H1 (cell line): ENCODE data around the gene DLL1. TPM values are rescaled to one million over a fixed set of nuclear protein-coding genes. Genes with fewer than 3 reads are reported as not detected.
"Not testable (repeated sequence)": the region's sequence is repeated elsewhere in the genome, so short reads cannot be mapped to it uniquely, and the experiment has no call there.

ENCODE experiments used
- CTCF ChIA-PET: fragments of 300-600 bp; sonication (Branson Sonifier 250); formaldehyde crosslinking; loops from one replicate; lab custom pipeline; 2021; ENCODE audit not compliant: partially characterized antibody; lab: Charles Lee
- POLR2A ChIA-PET: fragments of 300-600 bp; sonication (Branson Sonifier 250); formaldehyde crosslinking; loops from one replicate; lab custom pipeline; 2021; ENCODE audit warnings: inconsistent platforms; ENCODE audit not compliant: partially characterized antibody; lab: Charles Lee
- DNase-seq, 2 experiments: peaks; one replicate each; pipeline versions ENCODE4 v3.0.0 to v3.0.0-alpha.2; 2010 to 2022; ENCODE audit warnings: low spot score in 2 of 2, low read depth in 1 of 2, mixed read lengths in 1 of 2
- FAIRE-seq: peaks from 2 replicates; lab custom pipeline; 2011; peaks lifted over from hg19 to GRCh38; lab: Jason Lieb, UNC
- H2AFZ ChIP-seq: 2 replicates; pipeline ENCODE4 v1.8.1; 2012; ENCODE audit warnings: low read length, inconsistent platforms
- H2AK5ac ChIP-seq: 2 replicates; pipeline ENCODE4 v1.6.1; 2013; ENCODE audit warnings: low read depth, low read length
- H2BK120ac ChIP-seq: replicated peaks from 2 replicates; pipeline ENCODE3; 2013; ENCODE audit warnings: low read depth, low read length, inconsistent platforms
- H2BK12ac ChIP-seq: 2 replicates; pipeline ENCODE4 v1.6.1; 2013; ENCODE audit warnings: low read depth, low read length
- H2BK15ac ChIP-seq: 2 replicates; pipeline ENCODE4 v1.6.1; 2013; ENCODE audit warnings: low read length
- H2BK20ac ChIP-seq: 2 replicates; pipeline ENCODE4 v1.6.1; 2013; ENCODE audit warnings: low read length
- H2BK5ac ChIP-seq: 2 replicates; pipeline ENCODE4 v1.6.1; 2013; ENCODE audit warnings: low read depth, low read length
- H3K14ac ChIP-seq: 2 replicates; pipeline ENCODE4 v1.6.1; 2013; ENCODE audit warnings: inconsistent platforms; ENCODE audit not compliant: insufficient read length
- H3K18ac ChIP-seq: 2 replicates; pipeline ENCODE4 v1.6.1; 2013; ENCODE audit warnings: low read length; ENCODE audit errors: extremely low read depth
- H3K23ac ChIP-seq: 2 replicates; pipeline ENCODE4 v1.6.1; 2013; ENCODE audit warnings: inconsistent platforms; ENCODE audit not compliant: insufficient read length
- H3K23me2 ChIP-seq: 2 replicates; pipeline ENCODE4 v1.6.1; 2013; ENCODE audit warnings: low read depth, low read length
- H3K27ac ChIP-seq: 2 replicates; pipeline ENCODE4 v1.6.1; 2011; ENCODE audit warnings: low read depth, low read length, inconsistent platforms
- H3K27me3 ChIP-seq, 4 experiments: replicated peaks in 1 of 4; 1 replicate in 1 of 4; 2 replicates in 3 of 4; pipeline versions ENCODE4 v1.6.1 to v1.8.1; 2011 to 2013; ENCODE audit warnings: low read length in 3 of 4, mild to moderate bottlenecking in 3 of 4, inconsistent platforms in 2 of 4, mixed read lengths in 2 of 4, moderate library complexity in 1 of 4; ENCODE audit not compliant: control insufficient read depth in 3 of 4, insufficient read depth in 3 of 4; ENCODE audit errors: extremely low read depth in 1 of 4
- H3K36me3 ChIP-seq, 4 experiments: 2 replicates each; pipeline versions ENCODE4 v1.6.1 to v1.8.1; 2011 to 2013; ENCODE audit warnings: mild to moderate bottlenecking in 4 of 4, low read length in 3 of 4, moderate library complexity in 2 of 4, control low read depth in 1 of 4, inconsistent platforms in 1 of 4; ENCODE audit not compliant: insufficient read depth in 4 of 4, control insufficient read depth in 2 of 4
- H3K4ac ChIP-seq: replicated peaks from 2 replicates; pipeline ENCODE3; 2013; ENCODE audit warnings: low read length, low read depth, mixed read lengths, inconsistent platforms; ENCODE audit not compliant: insufficient read length
- H3K4me1 ChIP-seq, 4 experiments: replicated peaks in 1 of 4; 1 replicate in 1 of 4; 2 replicates in 3 of 4; pipeline versions ENCODE4 v1.6.1 to v1.8.1; 2011 to 2013; ENCODE audit warnings: low read length in 3 of 4, inconsistent platforms in 2 of 4, mixed read lengths in 1 of 4; ENCODE audit not compliant: insufficient read depth in 4 of 4, control insufficient read depth in 3 of 4
- H3K4me2 ChIP-seq, 2 experiments: 2 replicates each; pipeline versions ENCODE4 v1.6.1 to v1.8.1; 2011 to 2013; ENCODE audit warnings: low read depth in 2 of 2, low read length in 2 of 2, control low read depth in 1 of 2, inconsistent platforms in 1 of 2, mild to moderate bottlenecking in 1 of 2; ENCODE audit not compliant: insufficient read depth in 1 of 2
- H3K4me3 ChIP-seq, 4 experiments: fragments of 200-600, 300-600 bp in 1 of 4; sonication (generic), shearing (Covaris generic), sonication (Bioruptor Twin) in 1 of 4; 2 replicates each; pipeline versions ENCODE4 v1.5.1 to v1.8.1; 2011 to 2016; ENCODE audit warnings: low read length in 4 of 4, low read depth in 3 of 4, control low read depth in 2 of 4, inconsistent platforms in 2 of 4, mild to moderate bottlenecking in 2 of 4, mixed read lengths in 1 of 4, moderate library complexity in 1 of 4; ENCODE audit not compliant: insufficient read depth in 2 of 4; ENCODE audit errors: extremely low read depth in 1 of 4
- H3K56ac ChIP-seq: replicated peaks from 2 replicates; pipeline ENCODE3; 2013; ENCODE audit warnings: low read depth, mild to moderate bottlenecking, mixed read lengths, low read length, inconsistent platforms; ENCODE audit not compliant: insufficient read length
- H3K79me1 ChIP-seq: 2 replicates; pipeline ENCODE4 v1.6.1; 2013; ENCODE audit warnings: low read depth, low read length, control low read depth
- H3K79me2 ChIP-seq, 2 experiments: 2 replicates each; pipeline versions ENCODE4 v1.6.1 to v1.8.1; 2012 to 2013; ENCODE audit warnings: low read length in 2 of 2, mild to moderate bottlenecking in 2 of 2, inconsistent platforms in 1 of 2; ENCODE audit not compliant: insufficient read depth in 2 of 2, control insufficient read depth in 1 of 2
- H3K9ac ChIP-seq, 4 experiments: replicated peaks in 1 of 4; 1 replicate in 1 of 4; 2 replicates in 3 of 4; pipeline versions ENCODE4 v1.6.1 to v1.8.1; 2011 to 2013; ENCODE audit warnings: low read depth in 3 of 4, low read length in 3 of 4, control low read depth in 2 of 4, mild to moderate bottlenecking in 2 of 4, moderate library complexity in 2 of 4, inconsistent platforms in 1 of 4; ENCODE audit errors: extremely low read depth in 1 of 4
- H3K9me3 ChIP-seq, 2 experiments: 2 replicates each; pipeline versions ENCODE4 v1.6.1 to v1.8.1; 2012 to 2013; ENCODE audit warnings: mild to moderate bottlenecking in 2 of 2, moderate library complexity in 2 of 2, control low read depth in 1 of 2, inconsistent platforms in 1 of 2, low read depth in 1 of 2, low read length in 1 of 2, mixed read lengths in 1 of 2; ENCODE audit not compliant: insufficient read depth in 2 of 2
- H4K20me1 ChIP-seq, 2 experiments: replicated peaks in 1 of 2; 2 replicates each; pipeline versions ENCODE3 to v1.8.1; 2011 to 2013; ENCODE audit warnings: inconsistent platforms in 2 of 2, low read length in 2 of 2, mild to moderate bottlenecking in 1 of 2; ENCODE audit not compliant: insufficient read depth in 2 of 2, control insufficient read depth in 1 of 2
- H4K5ac ChIP-seq: 2 replicates; pipeline ENCODE4 v1.6.1; 2013; ENCODE audit warnings: low read length, low read depth, mixed read lengths, inconsistent platforms; ENCODE audit not compliant: insufficient read length
- H4K8ac ChIP-seq: 2 replicates; pipeline ENCODE4 v1.8.0; 2013; ENCODE audit warnings: mild to moderate bottlenecking, moderate library complexity, low read length, inconsistent platforms; ENCODE audit not compliant: insufficient read depth; ENCODE audit errors: extremely low read depth
- H4K91ac ChIP-seq: replicated peaks from 2 replicates; pipeline ENCODE3; 2013; ENCODE audit warnings: low read length, mixed read lengths, inconsistent platforms; ENCODE audit not compliant: insufficient read length
- WGBS, 2 experiments: shearing (Covaris generic) in 1 of 2; methylation state at CpG; one replicate each; pipeline versions ENCODE4 v1.1.6 to v1.1.7; 2013 to 2015; ENCODE audit warnings: low lambda C conversion rate in 2 of 2, mixed read lengths in 2 of 2, inconsistent platforms in 1 of 2, low coverage in 1 of 2, missing lambda C conversion rate in 1 of 2; ENCODE audit not compliant: insufficient replicate concordance in 2 of 2, insufficient coverage in 1 of 2, insufficient read length in 1 of 2; ENCODE audit errors: extremely low coverage in 1 of 2, missing lambda C conversion rate in 1 of 2; 5-methylcytosine and 5-hydroxymethylcytosine counted together
- polyA plus RNA-seq, 7 experiments: library from polyadenylated mRNA; depleted of rRNA in 3 of 7; stranded (reverse) in 5 of 7; unstranded in 2 of 7; fragments of >200 nt in 5 of 7; fragments of 200-250 nt in 2 of 7; gene quantifications; 1 replicate in 5 of 7; 2 replicates in 1 of 7; 4 replicates in 1 of 7; pipeline versions ENCODE4 v1.2.1 to v1.2.3, GENCODE V29; 2011 to 2013; ENCODE audit warnings: missing spikeins in 2 of 7, mixed read lengths in 2 of 7
- total RNA-seq: library from RNA; stranded (reverse); fragmentation: NEBNext Ultra II Directional; extraction: Animal tissue kit (Norgen Biotek cat#: 25700); gene quantifications from 2 replicates; pipeline ENCODE4 v1.2.1, GENCODE V29; 2021

DLL1 gene
- total and polyA plus RNA-seq, 2 of the 8 experiments (the other 6 are each of a cell fraction or from before 2014, with no cell fraction given): 1.7 to 3.8 TPM

GRCh38 chr6:170335199-170335598, 44.3 kb upstream of the DLL1 start:
- H3K36me3 ChIP-seq: peaks cover 0 to 11% (median 2%) of the 10 kb centered on the region in 4 experiments; a peak in 2 of 8 replicates
- 97% methylated on average over 2 of the region's 3 CpGs; no CpG with 5 or more reads in 1 of the 2 experiments for WGBS, 2 experiments
- H3K23ac ChIP-seq, H2BK120ac ChIP-seq, H3K18ac ChIP-seq, H3K79me2 ChIP-seq, POLR2A ChIA-PET, H3K9me3 ChIP-seq, H3K27me3 ChIP-seq, H2BK5ac ChIP-seq, H3K4me3 ChIP-seq, H2AFZ ChIP-seq, H3K27ac ChIP-seq, H4K20me1 ChIP-seq, H3K23me2 ChIP-seq, H2AK5ac ChIP-seq, H4K5ac ChIP-seq, H3K79me1 ChIP-seq, H3K4me1 ChIP-seq, H2BK20ac ChIP-seq, H4K8ac ChIP-seq, H3K4ac ChIP-seq, H3K4me2 ChIP-seq, DNase-seq, H3K14ac ChIP-seq, H4K91ac ChIP-seq, H2BK15ac ChIP-seq, FAIRE-seq, H3K9ac ChIP-seq, H2BK12ac ChIP-seq, H3K56ac ChIP-seq, CTCF ChIA-PET: not testable (repeated sequence)
